ENCODE data around the gene RBM48. TPM values are rescaled to one million over a fixed set of nuclear protein-coding genes. Genes with fewer than 3 reads are reported as not detected.

The RBM48 gene
- total RNA-seq, 1 donor from 2014 or later = 15.4 TPM

DNA sequence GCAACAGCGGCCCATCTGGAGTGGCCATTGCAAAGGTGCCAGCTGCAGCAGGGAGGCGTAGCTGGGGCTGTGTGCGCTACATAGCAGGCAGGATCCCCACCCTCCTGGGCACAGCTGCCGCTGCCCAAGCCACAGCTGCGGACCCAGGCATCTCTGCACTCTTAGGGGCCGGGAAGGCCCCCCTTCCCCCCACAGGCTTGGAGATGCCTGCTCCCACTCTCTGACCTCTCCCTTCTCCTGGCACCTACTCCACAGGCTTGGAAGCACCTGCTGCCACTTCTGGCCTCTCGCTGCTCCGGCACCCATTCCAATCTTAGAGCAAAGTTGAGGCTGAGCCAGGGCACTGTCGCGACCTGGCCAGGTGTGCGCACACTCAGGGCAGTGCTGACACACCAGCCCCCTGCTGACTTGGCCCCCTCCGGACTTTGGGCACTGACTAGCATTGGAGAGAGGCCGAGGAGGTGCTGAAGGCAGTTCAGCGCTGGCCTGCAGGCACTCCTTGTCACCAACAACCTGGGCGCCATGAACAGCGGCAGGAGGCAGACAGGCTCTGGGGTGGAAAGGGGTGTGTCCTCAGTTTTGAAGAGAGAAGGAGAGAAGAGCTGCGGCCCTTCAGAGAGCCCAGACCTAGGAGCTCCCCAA is 18.4 kb downstream of the RBM48 start:
- TF ChIP-seq, protein P1, sequence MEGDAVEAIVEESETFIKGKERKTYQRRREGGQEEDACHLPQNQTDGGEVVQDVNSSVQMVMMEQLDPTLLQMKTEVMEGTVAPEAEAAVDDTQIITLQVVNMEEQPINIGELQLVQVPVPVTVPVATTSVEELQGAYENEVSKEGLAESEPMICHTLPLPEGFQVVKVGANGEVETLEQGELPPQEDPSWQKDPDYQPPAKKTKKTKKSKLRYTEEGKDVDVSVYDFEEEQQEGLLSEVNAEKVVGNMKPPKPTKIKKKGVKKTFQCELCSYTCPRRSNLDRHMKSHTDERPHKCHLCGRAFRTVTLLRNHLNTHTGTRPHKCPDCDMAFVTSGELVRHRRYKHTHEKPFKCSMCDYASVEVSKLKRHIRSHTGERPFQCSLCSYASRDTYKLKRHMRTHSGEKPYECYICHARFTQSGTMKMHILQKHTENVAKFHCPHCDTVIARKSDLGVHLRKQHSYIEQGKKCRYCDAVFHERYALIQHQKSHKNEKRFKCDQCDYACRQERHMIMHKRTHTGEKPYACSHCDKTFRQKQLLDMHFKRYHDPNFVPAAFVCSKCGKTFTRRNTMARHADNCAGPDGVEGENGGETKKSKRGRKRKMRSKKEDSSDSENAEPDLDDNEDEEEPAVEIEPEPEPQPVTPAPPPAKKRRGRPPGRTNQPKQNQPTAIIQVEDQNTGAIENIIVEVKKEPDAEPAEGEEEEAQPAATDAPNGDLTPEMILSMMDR (IDR thresholded peaks at IDR 0.05; ENCODE audit: partially characterized antibody, unreplicated experiment) = no peak
- no peak for DNase-seq
- no peaks in the 10 kb centered on the region for H3K36me3 Mint-ChIP-seq (ENCODE audit: unreplicated experiment)
- H3K4me3 Mint-ChIP-seq (ENCODE audit: unreplicated experiment) = no peak overlapping the region
- no peaks in the 10 kb centered on the region for H3K4me1 Mint-ChIP-seq (ENCODE audit: low read depth, unreplicated experiment)
- peaks cover under 1% of the 10 kb centered on the region for H3K9me3 Mint-ChIP-seq (ENCODE audit: unreplicated experiment)
- no peak overlapping the region for H3K27ac Mint-ChIP-seq (ENCODE audit: unreplicated experiment)
- H3K27me3 Mint-ChIP-seq (ENCODE audit: unreplicated experiment) = no peaks in the 10 kb centered on the region

GRCh38 chr7:92547579-92547978 is 19.0 kb downstream of the RBM48 start:
- Mint-ChIP-seq H3K4me1 (ENCODE audit: low read depth, unreplicated experiment) (no peaks in the 10 kb centered on the region), H3K9me3 (ENCODE audit: unreplicated experiment) (no peaks in the 10 kb centered on the region), H3K27ac (ENCODE audit: unreplicated experiment) (no peak overlapping the region), H3K4me3 (ENCODE audit: unreplicated experiment) (no peak overlapping the region), H3K36me3 (ENCODE audit: unreplicated experiment) (no peaks in the 10 kb centered on the region), H3K27me3 (ENCODE audit: unreplicated experiment) (no peaks in the 10 kb centered on the region)
- TF ChIP-seq, protein P1 (IDR thresholded peaks at IDR 0.05; ENCODE audit: partially characterized antibody, unreplicated experiment) = no peak
- DNase-seq = no peak

DNA sequence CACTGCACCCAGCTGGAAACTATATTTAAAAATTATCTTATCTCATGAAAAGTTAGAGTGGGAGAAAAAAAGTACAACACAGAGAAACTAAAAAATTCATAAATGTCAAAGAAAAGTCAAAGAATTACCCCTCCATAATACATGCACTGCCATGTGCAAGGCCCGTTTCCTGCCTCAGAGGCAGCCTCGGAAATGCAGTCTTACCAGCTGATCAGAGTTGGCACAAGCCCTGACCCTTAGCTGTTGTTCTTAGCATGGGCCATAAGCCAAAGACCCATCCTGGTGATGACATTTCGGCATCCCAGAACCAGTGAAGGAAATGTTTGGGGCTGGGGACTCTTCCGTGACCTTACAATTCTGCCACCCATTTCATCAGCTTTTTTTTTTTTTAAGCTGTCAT is 21.6 kb downstream of the RBM48 start:
- no peak for DNase-seq
- Mint-ChIP-seq H3K4me1 (ENCODE audit: low read depth, unreplicated experiment) (no peaks in the 10 kb centered on the region), H3K27me3 (ENCODE audit: unreplicated experiment) (no peaks in the 10 kb centered on the region), H3K4me3 (ENCODE audit: unreplicated experiment) (no peak overlapping the region), H3K9me3 (ENCODE audit: unreplicated experiment) (no peaks in the 10 kb centered on the region), H3K27ac (ENCODE audit: unreplicated experiment) (no peak overlapping the region), H3K36me3 (ENCODE audit: unreplicated experiment) (no peaks in the 10 kb centered on the region)
- TF ChIP-seq, protein P1 (IDR thresholded peaks at IDR 0.05; ENCODE audit: partially characterized antibody, unreplicated experiment) = no peak

DNA sequence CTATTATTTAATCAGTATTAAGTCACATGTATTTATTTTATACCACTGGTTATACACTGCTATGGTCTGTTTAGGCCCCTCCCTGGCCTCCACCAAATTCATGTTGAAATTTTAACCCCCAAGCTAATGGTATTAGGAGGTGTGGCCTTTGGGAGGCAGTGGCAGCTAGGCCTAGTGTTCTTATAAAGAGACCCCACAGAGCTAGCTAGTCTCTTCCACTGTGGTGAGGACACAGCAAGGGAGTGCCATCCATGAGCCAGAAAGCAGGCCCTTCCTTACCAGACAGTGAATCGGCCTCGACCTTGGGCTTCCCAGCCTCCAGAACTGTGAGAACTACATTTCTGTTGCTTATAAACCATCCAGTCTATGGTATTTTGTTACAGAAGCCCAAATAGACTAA is 28.7 kb downstream of the RBM48 start:
- Mint-ChIP-seq H3K36me3 (ENCODE audit: unreplicated experiment) (no peaks in the 10 kb centered on the region), H3K4me1 (ENCODE audit: low read depth, unreplicated experiment) (no peaks in the 10 kb centered on the region), H3K9me3 (ENCODE audit: unreplicated experiment) (no peaks in the 10 kb centered on the region), H3K27me3 (ENCODE audit: unreplicated experiment) (no peaks in the 10 kb centered on the region), H3K4me3 (ENCODE audit: unreplicated experiment) (no peak overlapping the region), H3K27ac (ENCODE audit: unreplicated experiment) (no peak overlapping the region)
- DNase-seq = no peak
- TF ChIP-seq, protein P1 (IDR thresholded peaks at IDR 0.05; ENCODE audit: partially characterized antibody, unreplicated experiment) = no peak

- H3K4me3 Mint-ChIP-seq (ENCODE audit: unreplicated experiment) = no peak overlapping the region
- H3K9me3 Mint-ChIP-seq (ENCODE audit: unreplicated experiment) = no peaks in the 10 kb centered on the region
- TF ChIP-seq, protein P1 (IDR thresholded peaks at IDR 0.05; ENCODE audit: partially characterized antibody, unreplicated experiment) = no peak
- no peak for DNase-seq
- no peak overlapping the region for H3K27ac Mint-ChIP-seq (ENCODE audit: unreplicated experiment)
- H3K27me3 Mint-ChIP-seq (ENCODE audit: unreplicated experiment) = no peaks in the 10 kb centered on the region
- H3K36me3 Mint-ChIP-seq (ENCODE audit: unreplicated experiment) = no peaks in the 10 kb centered on the region
- no peaks in the 10 kb centered on the region for H3K4me1 Mint-ChIP-seq (ENCODE audit: low read depth, unreplicated experiment)
These were observed 29.3 kb downstream of the RBM48 start for GRCh38 chr7:92557808-92558362.
